Measurements from ENCODE around the gene BMAL2.

The BMAL2 gene

GRCh38 chr12:27309293-27309994 lies 23.2 kb upstream of the BMAL2 start:
- WGBS, 2 donors (ENCODE audit: extremely low coverage in 2 of 2, insufficient read length in 2 of 2, insufficient replicate concordance in 1 of 2) = no CpG with 5 or more reads among the region's 2 CpGs
- Histone ChIP-seq H3K23ac (ENCODE audit: low read depth, low read length, poor library complexity) (no peak overlapping the region), H3K9ac (ENCODE audit: low read depth, low read length, poor library complexity) (no peak overlapping the region), H3K4me3 (ENCODE audit: low read length in 2 of 2) (no peak overlapping the region), H4K8ac (ENCODE audit: low read depth, low read length) (no peak overlapping the region), H3K18ac (ENCODE audit: low read length) (no peak overlapping the region), H2BK15ac (ENCODE audit: low read length) (no peak overlapping the region), H3K4ac (ENCODE audit: low read length) (no peak overlapping the region), H2AK5ac (ENCODE audit: low read depth, low read length) (no peak overlapping the region), H3K4me2 (ENCODE audit: insufficient read depth, low read length, poor library complexity, severe bottlenecking) (no peak overlapping the region), H3K4me1 (ENCODE audit: control insufficient read depth in 2 of 2, insufficient read depth in 1 of 2, low read depth in 1 of 2, low read length in 2 of 2) (no peaks in the 10 kb centered on the region), H3K36me3 (replicated peaks in 1 of 2; ENCODE audit: control insufficient read depth in 2 of 2, insufficient read depth in 2 of 2, low read length in 2 of 2) (peaks cover 4 to 84% of the 10 kb centered on the region in 2 donors), H3K27me3 (ENCODE audit: control insufficient read depth in 3 of 3, insufficient read depth in 3 of 3, low read depth in 1 of 3, low read length in 3 of 3) (no peaks in the 10 kb centered on the region), H3K79me1 (ENCODE audit: low read depth, low read length) (no peaks in the 10 kb centered on the region), H3K9me3 (replicated peaks in 1 of 2; ENCODE audit: control insufficient read depth in 2 of 2, insufficient read depth in 1 of 2, low read depth in 1 of 2, low read length in 2 of 2) (no peaks in the 10 kb centered on the region), H2AFZ (ENCODE audit: low read length) (no peak overlapping the region), H3K27ac (replicated peaks; ENCODE audit: low read length) (no peak overlapping the region), H2BK5ac (ENCODE audit: low read length) (no peak overlapping the region), H2BK12ac (ENCODE audit: low read length) (no peak overlapping the region), H3K14ac (ENCODE audit: low read length) (no peak overlapping the region), H2BK120ac (ENCODE audit: low read depth, low read length) (no peak overlapping the region), H4K91ac (ENCODE audit: low read depth, low read length, poor library complexity) (no peak overlapping the region)
- DNase-seq (ENCODE audit: low spot score) = no peak

GRCh38 chr12:27309995-27310315 lies 22.7 kb upstream of the BMAL2 start:
- no peak overlapping the region for H2AK5ac ChIP-seq (ENCODE audit: low read depth, low read length)
- H3K79me1 ChIP-seq (ENCODE audit: low read depth, low read length) = no peaks in the 10 kb centered on the region

GRCh38 chr12:27316947-27317346 lies 15.7 kb upstream of the BMAL2 start:
- Histone ChIP-seq H3K27ac (replicated peaks; ENCODE audit: low read length) (no peak overlapping the region), H2BK120ac (ENCODE audit: low read depth, low read length) (no peak overlapping the region), H3K27me3 (ENCODE audit: control insufficient read depth in 3 of 3, insufficient read depth in 3 of 3, low read depth in 1 of 3, low read length in 3 of 3) (no peaks in the 10 kb centered on the region), H2AFZ (ENCODE audit: low read length) (no peak overlapping the region), H3K79me1 (ENCODE audit: low read depth, low read length) (no peaks in the 10 kb centered on the region), H2AK5ac (ENCODE audit: low read depth, low read length) (no peak overlapping the region), H3K4ac (ENCODE audit: low read length) (no peak overlapping the region), H3K14ac (ENCODE audit: low read length) (no peak overlapping the region), H3K18ac (ENCODE audit: low read length) (no peak overlapping the region), H3K4me2 (ENCODE audit: insufficient read depth, low read length, poor library complexity, severe bottlenecking) (no peak overlapping the region), H2BK15ac (ENCODE audit: low read length) (no peak overlapping the region), H3K4me1 (ENCODE audit: control insufficient read depth in 2 of 2, insufficient read depth in 1 of 2, low read depth in 1 of 2, low read length in 2 of 2) (no peaks in the 10 kb centered on the region), H4K91ac (ENCODE audit: low read depth, low read length, poor library complexity) (no peak overlapping the region), H3K23ac (ENCODE audit: low read depth, low read length, poor library complexity) (no peak overlapping the region), H3K9ac (ENCODE audit: low read depth, low read length, poor library complexity) (no peak overlapping the region), H2BK5ac (ENCODE audit: low read length) (no peak overlapping the region), H3K4me3 (ENCODE audit: low read length in 2 of 2) (no peak overlapping the region), H2BK12ac (ENCODE audit: low read length) (no peak overlapping the region), H3K36me3 (replicated peaks in 1 of 2; ENCODE audit: control insufficient read depth in 2 of 2, insufficient read depth in 2 of 2, low read length in 2 of 2) (peaks cover 4 to 92% of the 10 kb centered on the region in 2 donors), H4K8ac (ENCODE audit: low read depth, low read length) (no peak overlapping the region), H3K9me3 (replicated peaks in 1 of 2; ENCODE audit: control insufficient read depth in 2 of 2, insufficient read depth in 1 of 2, low read depth in 1 of 2, low read length in 2 of 2) (no peaks in the 10 kb centered on the region)
- no peak for DNase-seq (ENCODE audit: low spot score)
- no CpG with 5 or more reads among the region's 1 CpG for WGBS, 2 donors (ENCODE audit: extremely low coverage in 2 of 2, insufficient read length in 2 of 2, insufficient replicate concordance in 1 of 2)

More at GRCh38 chr12:27309995-27310315, 22.7 kb upstream of the BMAL2 start:
- Histone ChIP-seq H3K18ac (ENCODE audit: low read length) (no peak overlapping the region), H4K91ac (ENCODE audit: low read depth, low read length, poor library complexity) (no peak overlapping the region), H4K8ac (ENCODE audit: low read depth, low read length) (no peak overlapping the region), H2BK5ac (ENCODE audit: low read length) (no peak overlapping the region), H3K27ac (replicated peaks; ENCODE audit: low read length) (no peak overlapping the region), H3K23ac (ENCODE audit: low read depth, low read length, poor library complexity) (no peak overlapping the region), H2BK120ac (ENCODE audit: low read depth, low read length) (no peak overlapping the region), H2AFZ (ENCODE audit: low read length) (no peak overlapping the region), H3K4me3 (ENCODE audit: low read length in 2 of 2) (no peak overlapping the region), H3K4ac (ENCODE audit: low read length) (no peak overlapping the region), H3K14ac (ENCODE audit: low read length) (no peak overlapping the region), H2BK12ac (ENCODE audit: low read length) (no peak overlapping the region), H3K4me2 (ENCODE audit: insufficient read depth, low read length, poor library complexity, severe bottlenecking) (no peak overlapping the region), H3K4me1 (ENCODE audit: control insufficient read depth in 2 of 2, insufficient read depth in 1 of 2, low read depth in 1 of 2, low read length in 2 of 2) (no peaks in the 10 kb centered on the region), H3K9ac (ENCODE audit: low read depth, low read length, poor library complexity) (no peak overlapping the region), H2BK15ac (ENCODE audit: low read length) (no peak overlapping the region), H3K36me3 (replicated peaks in 1 of 2; ENCODE audit: control insufficient read depth in 2 of 2, insufficient read depth in 2 of 2, low read length in 2 of 2) (peaks cover 4 to 85% of the 10 kb centered on the region in 2 donors), H3K9me3 (replicated peaks in 1 of 2; ENCODE audit: control insufficient read depth in 2 of 2, insufficient read depth in 1 of 2, low read depth in 1 of 2, low read length in 2 of 2) (no peaks in the 10 kb centered on the region), H3K27me3 (ENCODE audit: control insufficient read depth in 3 of 3, insufficient read depth in 3 of 3, low read depth in 1 of 3, low read length in 3 of 3) (no peaks in the 10 kb centered on the region)
- DNase-seq (ENCODE audit: low spot score) = no peak
- no CpG with 5 or more reads among the region's 1 CpG for WGBS, 2 donors (ENCODE audit: extremely low coverage in 2 of 2, insufficient read length in 2 of 2, insufficient replicate concordance in 1 of 2)

GRCh38 chr12:27319409-27319808 lies 13.2 kb upstream of the BMAL2 start:
- peaks cover 5 to 98% of the 10 kb centered on the region in 2 donors for H3K36me3 ChIP-seq (replicated peaks in 1 of 2; ENCODE audit: control insufficient read depth in 2 of 2, insufficient read depth in 2 of 2, low read length in 2 of 2)

More at GRCh38 chr12:27319409-27319808, 13.2 kb upstream of the BMAL2 start:
- Histone ChIP-seq H3K4me1 (ENCODE audit: control insufficient read depth in 2 of 2, insufficient read depth in 1 of 2, low read depth in 1 of 2, low read length in 2 of 2) (no peaks in the 10 kb centered on the region), H3K23ac (ENCODE audit: low read depth, low read length, poor library complexity) (no peak overlapping the region), H3K4ac (ENCODE audit: low read length) (no peak overlapping the region), H3K79me1 (ENCODE audit: low read depth, low read length) (no peaks in the 10 kb centered on the region), H3K27me3 (ENCODE audit: control insufficient read depth in 3 of 3, insufficient read depth in 3 of 3, low read depth in 1 of 3, low read length in 3 of 3) (no peaks in the 10 kb centered on the region), H3K4me2 (ENCODE audit: insufficient read depth, low read length, poor library complexity, severe bottlenecking) (no peak overlapping the region), H3K9me3 (replicated peaks in 1 of 2; ENCODE audit: control insufficient read depth in 2 of 2, insufficient read depth in 1 of 2, low read depth in 1 of 2, low read length in 2 of 2) (no peaks in the 10 kb centered on the region), H4K91ac (ENCODE audit: low read depth, low read length, poor library complexity) (no peak overlapping the region), H2BK12ac (ENCODE audit: low read length) (no peak overlapping the region), H4K8ac (ENCODE audit: low read depth, low read length) (no peak overlapping the region), H3K14ac (ENCODE audit: low read length) (no peak overlapping the region), H3K18ac (ENCODE audit: low read length) (no peak overlapping the region), H3K9ac (ENCODE audit: low read depth, low read length, poor library complexity) (no peak overlapping the region), H2BK120ac (ENCODE audit: low read depth, low read length) (no peak overlapping the region), H3K27ac (replicated peaks; ENCODE audit: low read length) (no peak overlapping the region), H2AK5ac (ENCODE audit: low read depth, low read length) (no peak overlapping the region), H3K4me3 (ENCODE audit: low read length in 2 of 2) (no peak overlapping the region), H2BK15ac (ENCODE audit: low read length) (no peak overlapping the region), H2BK5ac (ENCODE audit: low read length) (no peak overlapping the region), H2AFZ (ENCODE audit: low read length) (no peak overlapping the region)
- DNase-seq (ENCODE audit: low spot score) = no peak
- WGBS, 2 donors (ENCODE audit: extremely low coverage in 2 of 2, insufficient read length in 2 of 2, insufficient replicate concordance in 1 of 2) = no CpG with 5 or more reads among the region's 1 CpG

Measured in neuronal stem cell (in vitro differentiated cells).